PFSK-1 (cell line): ENCODE data around the gene PFAS. TPM values are rescaled to one million over a fixed set of nuclear protein-coding genes. Genes with fewer than 3 reads are reported as not detected.
A peak's percentile ranks its signal among the peaks of the same experiment; 100 is the strongest.

Experiments used
- FOXP2 ChIP-seq: optimal IDR thresholded peaks from 2 replicates; pipeline ENCODE3; 2011; ENCODE audit warnings: borderline replicate concordance, control low read depth, inconsistent platforms; ENCODE audit not compliant: insufficient read depth; ENCODE audit errors: extremely low read length, extremely low read depth
- POLR2AphosphoS5 ChIP-seq: IDR thresholded peaks from 2 replicates; pipeline ENCODE4 v1.6.1; 2012; ENCODE audit warnings: low read depth, mild to moderate bottlenecking, control low read depth, low read length, moderate library complexity
- REST ChIP-seq, 2 experiments: IDR thresholded peaks; 2 replicates each; pipeline versions ENCODE4 v1.6.1 to v1.8.0; 2011 to 2012; ENCODE audit warnings: low read depth in 2 of 2, low read length in 2 of 2, control low read depth in 1 of 2, inconsistent platforms in 1 of 2, mild to moderate bottlenecking in 1 of 2, moderate library complexity in 1 of 2; ENCODE audit not compliant: insufficient read depth in 1 of 2
- SIN3A ChIP-seq: IDR thresholded peaks from 2 replicates; pipeline ENCODE4 v1.6.1; 2012; ENCODE audit warnings: mild to moderate bottlenecking, low read length, moderate library complexity, borderline replicate concordance; ENCODE audit not compliant: insufficient read depth
- TAF1 ChIP-seq: IDR thresholded peaks from 2 replicates; pipeline ENCODE4 v1.6.1; 2012; ENCODE audit warnings: low read length, control low read depth, borderline replicate concordance; ENCODE audit not compliant: insufficient read depth
- polyA plus RNA-seq: library from polyadenylated mRNA; unstranded; fragments of >200 nt; gene quantifications from one replicate; pipeline ENCODE4 v1.2.1, GENCODE V29; 2012; ENCODE audit warnings: low read depth, missing spikeins; ENCODE audit not compliant: insufficient read length

The PFAS gene
- polyA plus RNA-seq = 74.9 TPM

- peak; percentile 89 for TF ChIP-seq FOXP2
- peak in 1 of 2 experiments; percentile 6; a peak in 1 of 4 replicates for TF ChIP-seq REST (IDR thresholded peaks at IDR 0.05; ENCODE audit: insufficient read depth in 1 of 2, low read depth in 2 of 2, low read length in 2 of 2)
- peak; percentile 92 for TF ChIP-seq POLR2AphosphoS5
- peak; percentile 65; the same call in 1 of the 2 replicates for TF ChIP-seq TAF1
- TF ChIP-seq SIN3A = peak; percentile 95
Observed at GRCh38 chr17:8248751-8249607, at the start of gene PFAS. Gene PFAS, plus strand, starts transcription at chr17:8249289. Its CDS starts 4,649 bp downstream, at chr17:8253938.

GRCh38 chr17:8204761-8205555 is 44.1 kb upstream of the PFAS start:
- peak; percentile 49 for TF ChIP-seq POLR2AphosphoS5
- TF ChIP-seq FOXP2 = no peak
- TF ChIP-seq SIN3A = no peak

- TF ChIP-seq POLR2AphosphoS5 = no peak
- no peak for TF ChIP-seq SIN3A
- no peak for TF ChIP-seq FOXP2
- no peak for TF ChIP-seq REST (IDR thresholded peaks at IDR 0.05; ENCODE audit: insufficient read depth in 1 of 2, low read depth in 2 of 2, low read length in 2 of 2)
- no peak for TF ChIP-seq TAF1
Observed at GRCh38 chr17:8206536-8206935, 42.6 kb upstream of the PFAS start.

GRCh38 chr17:8209907-8210760 is 39.0 kb upstream of the PFAS start, which contains the start of gene AURKB:
Gene AURKB, minus strand, starts transcription at chr17:8210575. Its CDS starts 351 bp downstream, at chr17:8210224.
- peak; percentile 98 for TF ChIP-seq POLR2AphosphoS5
- peak in 1 of 2 experiments; percentile 45; a peak in 2 of 4 replicates for TF ChIP-seq REST (IDR thresholded peaks at IDR 0.05; ENCODE audit: insufficient read depth in 1 of 2, low read depth in 2 of 2, low read length in 2 of 2)
- peak; percentile 16 for TF ChIP-seq FOXP2
- TF ChIP-seq SIN3A = peak; percentile 98
- TF ChIP-seq TAF1 = no peak; the same call in 1 of the 2 replicates

- no peak for TF ChIP-seq SIN3A
- no peak for TF ChIP-seq POLR2AphosphoS5
- no peak for TF ChIP-seq REST (IDR thresholded peaks at IDR 0.05; ENCODE audit: insufficient read depth in 1 of 2, low read depth in 2 of 2, low read length in 2 of 2)
- no peak for TF ChIP-seq TAF1
Observed at GRCh38 chr17:8210761-8211458, 38.2 kb upstream of the PFAS start.
